ENCODE data around the gene GPC5.

Gene GPC5

GRCh38 chr13:92842145-92842544 is 1443.7 kb downstream of the GPC5 start:
- no peaks in the 10 kb centered on the region for H3K36me3 ChIP-seq (ENCODE audit: control insufficient read depth, insufficient read depth, low read length)
- DNase-seq (ENCODE audit: extremely low read depth, insufficient read length) = no peak
- no peaks in the 10 kb centered on the region for H3K27me3 ChIP-seq (replicated peaks; ENCODE audit: control insufficient read depth, insufficient read depth, low read length)
- TF ChIP-seq, protein P1, sequence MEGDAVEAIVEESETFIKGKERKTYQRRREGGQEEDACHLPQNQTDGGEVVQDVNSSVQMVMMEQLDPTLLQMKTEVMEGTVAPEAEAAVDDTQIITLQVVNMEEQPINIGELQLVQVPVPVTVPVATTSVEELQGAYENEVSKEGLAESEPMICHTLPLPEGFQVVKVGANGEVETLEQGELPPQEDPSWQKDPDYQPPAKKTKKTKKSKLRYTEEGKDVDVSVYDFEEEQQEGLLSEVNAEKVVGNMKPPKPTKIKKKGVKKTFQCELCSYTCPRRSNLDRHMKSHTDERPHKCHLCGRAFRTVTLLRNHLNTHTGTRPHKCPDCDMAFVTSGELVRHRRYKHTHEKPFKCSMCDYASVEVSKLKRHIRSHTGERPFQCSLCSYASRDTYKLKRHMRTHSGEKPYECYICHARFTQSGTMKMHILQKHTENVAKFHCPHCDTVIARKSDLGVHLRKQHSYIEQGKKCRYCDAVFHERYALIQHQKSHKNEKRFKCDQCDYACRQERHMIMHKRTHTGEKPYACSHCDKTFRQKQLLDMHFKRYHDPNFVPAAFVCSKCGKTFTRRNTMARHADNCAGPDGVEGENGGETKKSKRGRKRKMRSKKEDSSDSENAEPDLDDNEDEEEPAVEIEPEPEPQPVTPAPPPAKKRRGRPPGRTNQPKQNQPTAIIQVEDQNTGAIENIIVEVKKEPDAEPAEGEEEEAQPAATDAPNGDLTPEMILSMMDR (IDR thresholded peaks at IDR 0.05; ENCODE audit: insufficient read depth, low read length, poor library complexity, severe bottlenecking) = no peak
- H3K4me3 ChIP-seq (replicated peaks; ENCODE audit: low read depth, low read length) = no peak overlapping the region

DNA sequence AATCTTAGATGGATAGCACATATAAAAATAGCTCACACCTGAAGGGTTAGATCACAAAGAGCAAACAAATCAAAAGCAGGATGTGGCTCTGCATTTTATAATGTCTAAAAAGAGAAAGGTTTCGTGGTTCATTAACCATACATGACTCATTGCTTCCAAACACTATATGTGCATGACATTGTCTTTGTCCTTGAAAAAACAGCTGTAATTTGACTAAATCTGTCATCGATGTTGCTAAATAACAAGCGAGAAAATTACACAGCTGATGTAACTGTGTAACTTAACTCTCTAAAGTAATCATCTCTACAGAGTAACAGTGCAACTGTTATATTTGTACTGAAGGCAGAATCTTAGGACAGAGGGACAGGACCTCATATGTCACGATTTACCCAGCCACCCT is 1445.1 kb downstream of the GPC5 start:
- TF ChIP-seq, protein P1 (IDR thresholded peaks at IDR 0.05; ENCODE audit: insufficient read depth, low read length, poor library complexity, severe bottlenecking) = no peak
- H3K36me3 ChIP-seq (ENCODE audit: control insufficient read depth, insufficient read depth, low read length) = no peaks in the 10 kb centered on the region
- DNase-seq (ENCODE audit: extremely low read depth, insufficient read length) = no peak
- no peak overlapping the region for H3K4me3 ChIP-seq (replicated peaks; ENCODE audit: low read depth, low read length)
- H3K27me3 ChIP-seq (replicated peaks; ENCODE audit: control insufficient read depth, insufficient read depth, low read length) = no peaks in the 10 kb centered on the region

- Histone ChIP-seq H3K36me3 (ENCODE audit: control insufficient read depth, insufficient read depth, low read length) (no peaks in the 10 kb centered on the region), H3K27me3 (replicated peaks; ENCODE audit: control insufficient read depth, insufficient read depth, low read length) (no peaks in the 10 kb centered on the region), H3K4me3 (replicated peaks; ENCODE audit: low read depth, low read length) (no peak overlapping the region)
- TF ChIP-seq, protein P1 (IDR thresholded peaks at IDR 0.05; ENCODE audit: insufficient read depth, low read length, poor library complexity, severe bottlenecking) = no peak
- no peak for DNase-seq (ENCODE audit: extremely low read depth, insufficient read length)
Observed at GRCh38 chr13:92849381-92849780, 1451.0 kb downstream of the GPC5 start.

DNA sequence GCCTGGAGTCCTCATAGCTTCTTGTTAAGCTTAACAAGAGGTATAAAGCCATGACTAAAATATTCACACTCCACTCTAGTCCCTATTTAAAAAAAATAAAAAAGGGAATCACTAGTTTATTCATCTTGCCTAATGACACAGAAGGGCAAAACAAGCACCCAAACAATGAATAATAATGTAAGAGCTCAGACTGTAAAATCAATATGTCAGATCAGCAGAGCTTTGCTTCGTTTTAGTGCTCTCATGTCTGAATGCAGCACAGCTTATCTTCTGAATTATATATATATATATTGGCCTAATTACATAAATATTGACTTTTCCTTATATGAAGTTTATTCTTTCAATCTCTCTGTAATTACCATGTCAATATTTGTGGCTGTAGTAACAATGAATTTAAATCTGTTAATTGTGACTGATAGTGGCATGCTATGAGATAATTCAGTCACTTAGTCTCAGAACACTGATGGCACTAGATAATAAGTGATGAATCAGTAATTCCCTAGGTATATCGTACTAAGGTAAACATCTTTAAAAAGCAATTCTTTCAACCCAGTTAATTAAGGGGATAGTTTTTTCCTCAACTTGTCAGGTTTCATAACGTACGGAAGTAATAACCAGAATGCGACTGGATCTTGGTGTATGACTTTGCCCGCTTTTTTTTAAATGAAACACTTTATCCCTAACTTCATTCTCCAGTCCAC is 1466.3 kb downstream of the GPC5 start:
- TF ChIP-seq, protein P1 (IDR thresholded peaks at IDR 0.05; ENCODE audit: insufficient read depth, low read length, poor library complexity, severe bottlenecking) = no peak
- Histone ChIP-seq H3K4me3 (replicated peaks; ENCODE audit: low read depth, low read length) (no peak overlapping the region), H3K27me3 (replicated peaks; ENCODE audit: control insufficient read depth, insufficient read depth, low read length) (no peaks in the 10 kb centered on the region), H3K36me3 (ENCODE audit: control insufficient read depth, insufficient read depth, low read length) (no peaks in the 10 kb centered on the region)
- DNase-seq (ENCODE audit: extremely low read depth, insufficient read length) = no peak

- no peaks in the 10 kb centered on the region for H3K27me3 ChIP-seq (replicated peaks; ENCODE audit: control insufficient read depth, insufficient read depth, low read length)
- H3K36me3 ChIP-seq (ENCODE audit: control insufficient read depth, insufficient read depth, low read length) = no peaks in the 10 kb centered on the region
- TF ChIP-seq, protein P1 (IDR thresholded peaks at IDR 0.05; ENCODE audit: insufficient read depth, low read length, poor library complexity, severe bottlenecking) = no peak
- H3K4me3 ChIP-seq (replicated peaks; ENCODE audit: low read depth, low read length) = no peak overlapping the region
- no peak for DNase-seq (ENCODE audit: extremely low read depth, insufficient read length)
Observed at GRCh38 chr13:92873029-92873428, 1474.6 kb downstream of the GPC5 start.

Measured in GM06990 (cell line).